ENCODE data around the gene VSIG2.

The VSIG2 gene

GRCh38 chr11:124712392-124712791 is 39.7 kb downstream of the VSIG2 start:
- Histone ChIP-seq H4K20me1 (ENCODE audit: insufficient read depth, low read length) (no peaks in the 10 kb centered on the region), H3K9ac (ENCODE audit: low read length) (no peak overlapping the region), H3K9me3 (ENCODE audit: low read length) (no peaks in the 10 kb centered on the region), H3K4me3 (ENCODE audit: low read depth, low read length, poor library complexity, severe bottlenecking) (no peak overlapping the region), H3K36me3 (ENCODE audit: insufficient read depth, low read length) (no peaks in the 10 kb centered on the region), H3K9me2 (ENCODE audit: low read depth, low read length) (no peaks in the 10 kb centered on the region), H3K4me2 (ENCODE audit: low read length) (no peak overlapping the region), H2AFZ (ENCODE audit: low read length) (no peak overlapping the region), H3F3A (ENCODE audit: insufficient read depth, low read length) (no peaks in the 10 kb centered on the region), H3K27me3 (ENCODE audit: insufficient read depth, low read length) (no peaks in the 10 kb centered on the region), H3K4me1 (ENCODE audit: insufficient read depth, low read length, severe bottlenecking) (no peaks in the 10 kb centered on the region), H3K79me2 (ENCODE audit: insufficient read depth, low read length) (no peaks in the 10 kb centered on the region), H3K27ac (ENCODE audit: low read depth, low read length, poor library complexity, severe bottlenecking) (no peak overlapping the region)
- TF ChIP-seq EZH2 (IDR thresholded peaks at IDR 0.05; ENCODE audit: borderline replicate concordance, low read length): no peak
- TF ChIP-seq CTCF (IDR thresholded peaks at IDR 0.05; ENCODE audit: low read length): no peak

GRCh38 chr11:124707829-124708228 is 44.2 kb downstream of the VSIG2 start:
- Histone ChIP-seq H2AFZ (ENCODE audit: low read length) (no peak overlapping the region), H3K27ac (ENCODE audit: low read depth, low read length, poor library complexity, severe bottlenecking) (no peak overlapping the region), H3K36me3 (ENCODE audit: insufficient read depth, low read length) (no peaks in the 10 kb centered on the region), H3F3A (ENCODE audit: insufficient read depth, low read length) (no peaks in the 10 kb centered on the region), H4K20me1 (ENCODE audit: insufficient read depth, low read length) (no peaks in the 10 kb centered on the region), H3K4me1 (ENCODE audit: insufficient read depth, low read length, severe bottlenecking) (no peaks in the 10 kb centered on the region), H3K79me2 (ENCODE audit: insufficient read depth, low read length) (no peaks in the 10 kb centered on the region), H3K9me2 (ENCODE audit: low read depth, low read length) (no peaks in the 10 kb centered on the region), H3K4me3 (ENCODE audit: low read depth, low read length, poor library complexity, severe bottlenecking) (no peak overlapping the region), H3K4me2 (ENCODE audit: low read length) (no peak overlapping the region), H3K9ac (ENCODE audit: low read length) (no peak overlapping the region), H3K9me3 (ENCODE audit: low read length) (no peaks in the 10 kb centered on the region), H3K27me3 (ENCODE audit: insufficient read depth, low read length) (no peaks in the 10 kb centered on the region)
- TF ChIP-seq CTCF (IDR thresholded peaks at IDR 0.05; ENCODE audit: low read length) (no peak), EZH2 (IDR thresholded peaks at IDR 0.05; ENCODE audit: borderline replicate concordance, low read length) (no peak)

- no peaks in the 10 kb centered on the region for H3F3A ChIP-seq (ENCODE audit: insufficient read depth, low read length)
- H3K36me3 ChIP-seq (ENCODE audit: insufficient read depth, low read length): no peaks in the 10 kb centered on the region
- no peak overlapping the region for H3K4me3 ChIP-seq (ENCODE audit: low read depth, low read length, poor library complexity, severe bottlenecking)
- no peak for TF ChIP-seq EZH2 (IDR thresholded peaks at IDR 0.05; ENCODE audit: borderline replicate concordance, low read length)
- no peak for TF ChIP-seq CTCF (IDR thresholded peaks at IDR 0.05; ENCODE audit: low read length)
- H3K27ac ChIP-seq (ENCODE audit: low read depth, low read length, poor library complexity, severe bottlenecking): no peak overlapping the region
- H3K27me3 ChIP-seq (ENCODE audit: insufficient read depth, low read length): no peaks in the 10 kb centered on the region
- H3K79me2 ChIP-seq (ENCODE audit: insufficient read depth, low read length): no peaks in the 10 kb centered on the region
- no peaks in the 10 kb centered on the region for H3K9me2 ChIP-seq (ENCODE audit: low read depth, low read length)
- no peak overlapping the region for H3K9ac ChIP-seq (ENCODE audit: low read length)
- H2AFZ ChIP-seq (ENCODE audit: low read length): no peak overlapping the region
- no peak overlapping the region for H3K4me2 ChIP-seq (ENCODE audit: low read length)
- H3K4me1 ChIP-seq (ENCODE audit: insufficient read depth, low read length, severe bottlenecking): no peaks in the 10 kb centered on the region
- no peaks in the 10 kb centered on the region for H3K9me3 ChIP-seq (ENCODE audit: low read length)
- no peaks in the 10 kb centered on the region for H4K20me1 ChIP-seq (ENCODE audit: insufficient read depth, low read length)
These were observed 52.0 kb downstream of the VSIG2 start for GRCh38 chr11:124700028-124700427.
